Peyer's patch (tissue), 4 donors: ENCODE measurements around the gene MEMO1. TPM values are rescaled to one million over a fixed set of nuclear protein-coding genes. Genes with fewer than 3 reads are reported as not detected.

Experiments used
- DNase-seq, 3 donors: peaks; one replicate each; pipeline ENCODE4 v3.0.0-alpha.2; 2017 to 2019
- H3K27ac ChIP-seq, 4 donors: fragments of 200-600 bp; sonication (generic); one replicate each; pipeline ENCODE4 v1.5.1; 2016 to 2019
- H3K27me3 ChIP-seq, 2 donors: fragments of 200-600 bp; sonication (generic); one replicate each; pipeline ENCODE4 v1.5.1; 2019
- H3K36me3 ChIP-seq, 3 donors: fragments of 200-600 bp; sonication (generic); one replicate each; pipeline ENCODE4 v1.5.1; 2016 to 2019
- H3K4me1 ChIP-seq, 4 donors: fragments of 200-600 bp; sonication (generic); one replicate each; pipeline ENCODE4 v1.5.1; 2016 to 2019
- H3K4me3 ChIP-seq, 4 donors: fragments of 200-600 bp; sonication (generic); 1 replicate in 3 of 4; 2 replicates in 1 of 4; pipeline ENCODE4 v1.5.1; 2016 to 2019; ENCODE audit warnings: mild to moderate bottlenecking in 1 of 4
- H3K9me3 ChIP-seq, 4 donors: fragments of 200-600 bp; sonication (generic); one replicate each; pipeline ENCODE4 v1.5.1; 2016 to 2019; ENCODE audit warnings: mild to moderate bottlenecking in 1 of 4
- POLR2A ChIP-seq, 2 donors: fragments of 450-650 bp; IDR thresholded peaks; one replicate each; pipeline ENCODE4 v1.5.1; 2017; ENCODE audit warnings: antibody characterized with exemption in 2 of 2, mild to moderate bottlenecking in 2 of 2, moderate library complexity in 2 of 2
- total RNA-seq, 4 donors: library from RNA; depleted of rRNA; stranded (reverse); fragments of >200 nt; gene quantifications; one replicate each; pipeline ENCODE4 v1.1.0, GENCODE V29; 2016
- TF ChIP-seq, protein P1 (sequence below), 6 experiments: fragments of 450-650 bp in 4 of 6; fragments of 200-600 bp in 2 of 6; sonication (generic) in 1 of 6; IDR thresholded peaks; one replicate each; pipeline ENCODE4 v1.5.1; 2017 to 2019; ENCODE audit warnings: antibody characterized with exemption in 6 of 6, mild to moderate bottlenecking in 3 of 6, moderate library complexity in 1 of 6

MEMO1 gene
- total RNA-seq, 4 donors from 2014 or later: 5.2 to 27.3 (median 21.7) TPM

DNA sequence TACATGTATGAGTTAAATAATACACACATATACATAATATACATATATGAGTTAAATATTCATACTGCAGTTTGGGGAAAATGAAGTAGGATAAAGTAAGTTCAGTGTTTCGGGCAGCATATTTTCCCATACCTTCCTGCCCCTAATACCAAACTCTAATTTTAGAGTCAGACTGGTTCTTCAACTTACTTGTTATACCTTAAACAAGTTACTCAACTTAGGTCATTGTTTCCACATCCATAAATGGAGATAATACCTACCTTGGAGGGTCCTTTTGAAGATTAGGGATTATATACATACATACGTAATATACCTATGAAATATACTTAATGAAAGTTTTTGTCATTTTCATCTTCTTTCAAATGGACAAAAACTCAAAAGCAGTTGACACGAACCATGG lies 8.4 kb downstream of the MEMO1 start:
- no peaks in the 10 kb centered on the region for H3K9me3 ChIP-seq
- no peak for DNase-seq
- no peak overlapping the region for H3K27ac ChIP-seq
- H3K4me1 ChIP-seq: no peaks in the 10 kb centered on the region
- H3K4me3 ChIP-seq: no peak overlapping the region
- TF ChIP-seq POLR2A (IDR thresholded peaks at IDR 0.05): no peak
- TF ChIP-seq, protein P1, sequence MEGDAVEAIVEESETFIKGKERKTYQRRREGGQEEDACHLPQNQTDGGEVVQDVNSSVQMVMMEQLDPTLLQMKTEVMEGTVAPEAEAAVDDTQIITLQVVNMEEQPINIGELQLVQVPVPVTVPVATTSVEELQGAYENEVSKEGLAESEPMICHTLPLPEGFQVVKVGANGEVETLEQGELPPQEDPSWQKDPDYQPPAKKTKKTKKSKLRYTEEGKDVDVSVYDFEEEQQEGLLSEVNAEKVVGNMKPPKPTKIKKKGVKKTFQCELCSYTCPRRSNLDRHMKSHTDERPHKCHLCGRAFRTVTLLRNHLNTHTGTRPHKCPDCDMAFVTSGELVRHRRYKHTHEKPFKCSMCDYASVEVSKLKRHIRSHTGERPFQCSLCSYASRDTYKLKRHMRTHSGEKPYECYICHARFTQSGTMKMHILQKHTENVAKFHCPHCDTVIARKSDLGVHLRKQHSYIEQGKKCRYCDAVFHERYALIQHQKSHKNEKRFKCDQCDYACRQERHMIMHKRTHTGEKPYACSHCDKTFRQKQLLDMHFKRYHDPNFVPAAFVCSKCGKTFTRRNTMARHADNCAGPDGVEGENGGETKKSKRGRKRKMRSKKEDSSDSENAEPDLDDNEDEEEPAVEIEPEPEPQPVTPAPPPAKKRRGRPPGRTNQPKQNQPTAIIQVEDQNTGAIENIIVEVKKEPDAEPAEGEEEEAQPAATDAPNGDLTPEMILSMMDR (IDR thresholded peaks at IDR 0.05): no peak
- no peaks in the 10 kb centered on the region for H3K27me3 ChIP-seq
- no peaks in the 10 kb centered on the region for H3K36me3 ChIP-seq

DNA sequence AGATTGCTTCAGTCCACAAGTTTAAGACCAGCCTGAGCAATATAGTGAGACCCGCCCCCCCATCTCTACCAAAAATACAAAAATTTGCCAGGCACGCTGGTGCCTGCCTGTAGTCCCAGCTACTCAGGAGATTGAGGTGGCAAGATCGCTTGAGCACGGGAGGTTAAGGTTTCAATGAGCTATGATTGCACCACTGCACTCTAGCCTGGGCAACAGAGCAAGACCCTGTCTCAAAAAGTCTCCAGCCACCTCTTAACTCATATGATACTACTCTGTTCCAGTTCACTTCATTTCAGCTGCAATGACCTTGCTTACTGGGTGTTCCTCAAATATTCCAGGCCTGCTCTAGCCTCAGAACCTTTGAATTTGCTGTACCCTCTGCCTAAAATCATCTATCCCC lies 11.4 kb downstream of the MEMO1 start:
- no peaks in the 10 kb centered on the region for H3K27me3 ChIP-seq
- TF ChIP-seq, protein P1 (IDR thresholded peaks at IDR 0.05): no peak
- TF ChIP-seq POLR2A (IDR thresholded peaks at IDR 0.05): no peak
- no peaks in the 10 kb centered on the region for H3K9me3 ChIP-seq
- no peaks in the 10 kb centered on the region for H3K36me3 ChIP-seq
- no peak overlapping the region for H3K27ac ChIP-seq
- H3K4me1 ChIP-seq: no peaks in the 10 kb centered on the region
- DNase-seq: no peak
- H3K4me3 ChIP-seq: no peak overlapping the region

DNA sequence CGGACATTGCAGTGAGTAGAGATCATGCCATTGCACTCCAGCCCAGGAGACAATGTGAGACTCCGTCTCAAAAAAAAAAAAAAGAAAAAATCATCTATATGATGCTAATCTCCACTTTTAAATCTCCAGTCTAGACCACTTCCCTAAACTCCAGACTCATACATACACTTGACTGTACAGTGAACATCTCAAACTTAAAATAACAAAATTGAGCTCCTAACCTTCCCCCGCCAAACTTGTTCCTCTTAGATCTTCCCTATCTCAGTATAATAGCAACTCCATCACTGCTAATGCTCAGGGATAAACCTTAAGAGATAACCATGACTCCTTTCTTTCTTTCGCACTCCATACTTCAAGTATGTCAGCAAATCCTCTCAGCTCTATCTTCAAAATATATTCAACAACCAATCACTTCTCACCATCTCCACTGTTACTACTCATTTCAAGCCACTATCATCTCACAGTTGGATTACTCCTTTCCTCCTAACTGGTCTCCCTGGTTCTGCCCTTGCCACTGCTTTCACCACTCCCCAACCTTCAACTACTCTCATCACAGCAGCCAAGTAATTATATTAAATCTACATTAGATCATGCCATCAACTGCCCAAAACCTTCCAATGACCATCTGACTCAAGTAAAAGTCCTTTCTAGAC lies 12.0 kb downstream of the MEMO1 start:
- no peaks in the 10 kb centered on the region for H3K36me3 ChIP-seq
- H3K4me1 ChIP-seq: no peaks in the 10 kb centered on the region
- DNase-seq: no peak
- H3K27ac ChIP-seq: no peak overlapping the region
- no peaks in the 10 kb centered on the region for H3K9me3 ChIP-seq
- H3K27me3 ChIP-seq: no peaks in the 10 kb centered on the region
- no peak overlapping the region for H3K4me3 ChIP-seq
- no peak for TF ChIP-seq POLR2A (IDR thresholded peaks at IDR 0.05)
- TF ChIP-seq, protein P1 (IDR thresholded peaks at IDR 0.05): no peak

DNA sequence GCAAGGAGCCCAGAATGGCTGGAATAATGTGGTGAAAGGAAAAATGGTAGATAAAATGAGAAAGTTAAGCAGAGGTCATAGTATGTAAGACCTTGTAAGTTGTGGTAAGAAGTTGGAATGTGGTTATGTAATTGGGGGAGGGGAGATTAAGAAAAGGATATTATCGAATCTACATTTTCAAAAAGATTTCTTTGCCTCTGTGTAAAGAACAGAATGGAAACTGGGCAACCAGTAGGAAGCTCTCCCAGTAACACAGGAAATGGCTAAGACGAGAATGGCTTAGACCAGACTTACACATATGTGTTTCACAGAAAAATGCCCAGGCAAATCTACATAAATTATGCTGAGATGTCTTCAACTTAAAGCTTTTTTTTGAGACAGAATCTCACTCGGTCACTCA lies 13.2 kb downstream of the MEMO1 start:
- no peak overlapping the region for H3K4me3 ChIP-seq
- no peaks in the 10 kb centered on the region for H3K27me3 ChIP-seq
- no peak overlapping the region for H3K27ac ChIP-seq
- H3K9me3 ChIP-seq: no peaks in the 10 kb centered on the region
- H3K4me1 ChIP-seq: no peaks in the 10 kb centered on the region
- DNase-seq: no peak
- TF ChIP-seq, protein P1 (IDR thresholded peaks at IDR 0.05): no peak
- no peak for TF ChIP-seq POLR2A (IDR thresholded peaks at IDR 0.05)
- no peaks in the 10 kb centered on the region for H3K36me3 ChIP-seq

DNA sequence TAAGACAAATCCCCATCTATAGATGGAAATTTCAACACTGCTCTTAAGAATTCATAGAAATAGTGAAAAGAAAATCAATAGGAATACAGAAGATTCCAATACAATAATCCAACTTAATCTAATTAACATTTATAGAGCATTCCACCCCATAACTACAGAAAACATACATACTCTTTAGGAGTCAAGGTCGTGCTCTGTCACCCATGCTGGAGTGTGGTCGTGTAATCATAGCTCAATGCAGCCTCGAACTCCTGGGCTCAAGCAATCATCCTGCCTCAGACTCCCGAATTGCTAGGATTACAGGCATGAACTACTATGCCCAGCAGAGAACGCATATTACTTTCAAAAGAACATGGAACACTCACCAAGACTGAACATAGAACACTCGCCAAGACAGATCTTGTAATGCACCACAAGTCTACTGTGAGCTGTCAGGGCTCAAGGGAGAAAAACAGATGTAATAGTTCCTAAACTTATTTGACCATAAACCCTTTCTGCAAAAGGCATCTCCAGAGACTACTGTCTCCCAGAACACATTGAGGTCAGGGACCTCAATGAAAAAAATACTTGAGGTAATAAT lies 14.1 kb downstream of the MEMO1 start:
- TF ChIP-seq POLR2A (IDR thresholded peaks at IDR 0.05): no peak
- TF ChIP-seq, protein P1 (IDR thresholded peaks at IDR 0.05): no peak
- no peak overlapping the region for H3K27ac ChIP-seq
- no peaks in the 10 kb centered on the region for H3K9me3 ChIP-seq
- no peaks in the 10 kb centered on the region for H3K27me3 ChIP-seq
- no peaks in the 10 kb centered on the region for H3K36me3 ChIP-seq
- no peak overlapping the region for H3K4me3 ChIP-seq
- H3K4me1 ChIP-seq: no peaks in the 10 kb centered on the region
- DNase-seq: no peak
